Mammary epithelial cell (primary cell): Measurements from ENCODE around the gene SPEM2.

ENCODE experiments used
- CTCF ChIP-seq, 2 donors: IDR thresholded peaks in 1 of 2; conservative IDR thresholded peaks in 1 of 2; 2 replicates each; pipeline ENCODE4 v1.5.1; 2011 to 2012; ENCODE audit warnings: inconsistent platforms in 2 of 2, low read length in 2 of 2, mild to moderate bottlenecking in 2 of 2, control low read depth in 1 of 2, low read depth in 1 of 2; ENCODE audit not compliant: insufficient read depth in 1 of 2; ENCODE audit errors: extremely low read depth in 1 of 2
- EZH2 ChIP-seq: IDR thresholded peaks from 2 replicates; pipeline ENCODE4 v1.6.1; 2012; ENCODE audit warnings: low read length, inconsistent platforms, borderline replicate concordance

GRCh38 chr17:7410634-7411426 lies 14.6 kb upstream of the SPEM2 start:
- no peak for TF ChIP-seq CTCF (conservative IDR thresholded peaks at IDR 0.05 in 1 of 2, IDR thresholded peaks at IDR 0.05 in 1 of 2; ENCODE audit: extremely low read depth in 1 of 2, insufficient read depth in 1 of 2, low read depth in 1 of 2, low read length in 2 of 2)
- TF ChIP-seq EZH2 = no peak
